ENCODE data around the gene SGCA. TPM values are rescaled to one million over a fixed set of nuclear protein-coding genes. Genes with fewer than 3 reads are reported as not detected.
A peak's percentile ranks its signal among the peaks of the same experiment; 100 is the strongest.

Gene SGCA
- total RNA-seq, 1 donor from 2014 or later: 1.7 TPM

GRCh38 chr17:50146230-50146926, 19.4 kb upstream of the SGCA start:
- intact Hi-C loops (cut with micrococcal nuclease): loop anchor here (10.0 kb wide), 1 partner anchor 382 kb away; the partner anchor contains the start of gene FAM117A
- Mint-ChIP-seq H3K4me3 (peak overlapping the region; percentile 100), H3K27me3 (no peaks in the 10 kb centered on the region), H3K9me3 (no peaks in the 10 kb centered on the region), H3K4me1 (peaks cover 61% of the 10 kb centered on the region), H3K27ac (peak overlapping the region; percentile 96), H3K36me3 (ENCODE audit: low read depth) (peaks cover 80% of the 10 kb centered on the region)
- ChIA-PET CTCF (interaction anchor here (1.0 to 7.2 kb wide), 3 partner anchors 9 to 28 kb away, joined by 3 to 64 read pairs (median 3); no protein-coding TSS in a partner anchor), POLR2A (interaction anchor here (1.0 to 7.1 kb wide), 8 partner anchors 9 to 54 kb away, joined by 4 to 82 read pairs (median 7); partner anchors contain the start of gene SAMD14)
- TF ChIP-seq CTCF (IDR thresholded peaks at IDR 0.05): no peak
- DNase-seq: no peak
- no peak for ATAC-seq (ENCODE audit: low read depth)

GRCh38 chr17:50146927-50147665, 18.7 kb upstream of the SGCA start:
- ATAC-seq (ENCODE audit: low read depth) (peak; percentile 10), DNase-seq (no peak)
- no peak for TF ChIP-seq CTCF (IDR thresholded peaks at IDR 0.05)
- ChIA-PET CTCF (interaction anchor here (0.8 to 7.2 kb wide), 2 partner anchors 14 to 22 kb away, joined by 3 to 64 read pairs; no protein-coding TSS in a partner anchor), POLR2A (interaction anchor here (0.6 to 7.1 kb wide), 17 partner anchors 7 to 1165 kb away, joined by 3 to 82 read pairs (median 6); partner anchors contain the start of genes FAM117A, SAMD14 and TOB1)
- peaks cover 76% of the 10 kb centered on the region for H3K36me3 Mint-ChIP-seq (ENCODE audit: low read depth)
- intact Hi-C loops (cut with micrococcal nuclease): loop anchor here (10.0 kb wide), 1 partner anchor 382 kb away; the partner anchor contains the start of gene FAM117A
- peak overlapping the region; percentile 96 for H3K27ac Mint-ChIP-seq
- H3K27me3 Mint-ChIP-seq: no peaks in the 10 kb centered on the region
- no peaks in the 10 kb centered on the region for H3K9me3 Mint-ChIP-seq
- peak overlapping the region; percentile 100 for H3K4me3 Mint-ChIP-seq
- peaks cover 57% of the 10 kb centered on the region for H3K4me1 Mint-ChIP-seq

GRCh38 chr17:50147841-50148225, 18.0 kb upstream of the SGCA start:
- CTCF ChIA-PET: interaction anchor here (0.7 to 7.2 kb wide), 9 partner anchors 7 to 54 kb away, joined by 3 to 64 read pairs (median 4); partner anchors contain the start of gene PDK2
- peak overlapping the region; percentile 96 for H3K27ac Mint-ChIP-seq
- DNase-seq: no peak
- no peaks in the 10 kb centered on the region for H3K27me3 Mint-ChIP-seq
- intact Hi-C loops (cut with micrococcal nuclease): loop anchor here (1.0 to 10.0 kb wide), 5 partner anchors 8 to 383 kb away; partner anchors contain the start of genes FAM117A and SAMD14
- peaks cover 69% of the 10 kb centered on the region for H3K36me3 Mint-ChIP-seq (ENCODE audit: low read depth)
- H3K9me3 Mint-ChIP-seq: no peaks in the 10 kb centered on the region
- peak; percentile 4 for ATAC-seq (ENCODE audit: low read depth)
- H3K4me3 Mint-ChIP-seq: peak overlapping the region; percentile 100
- POLR2A ChIA-PET: interaction anchor here (0.6 to 7.1 kb wide), 20 partner anchors 8 to 1166 kb away, joined by 3 to 82 read pairs (median 6); partner anchors contain the start of genes FAM117A, LRRC59, PDK2 and SAMD14
- H3K4me1 Mint-ChIP-seq: peaks cover 57% of the 10 kb centered on the region
- no peak for TF ChIP-seq CTCF (IDR thresholded peaks at IDR 0.05)

- H3K4me3 Mint-ChIP-seq: peak overlapping the region; percentile 100
- no peaks in the 10 kb centered on the region for H3K27me3 Mint-ChIP-seq
- peak; percentile 60 for ATAC-seq (ENCODE audit: low read depth)
- intact Hi-C loops (cut with micrococcal nuclease): loop anchor here (1.0 to 10.0 kb wide), 5 partner anchors 8 to 384 kb away; partner anchors contain the start of genes FAM117A and SAMD14
- ChIA-PET POLR2A (interaction anchor here (0.6 to 7.1 kb wide), 25 partner anchors 8 to 929 kb away, joined by 3 to 82 read pairs (median 5); partner anchors contain the start of genes KAT7, LRRC59, PDK2 and SAMD14), CTCF (interaction anchor here (0.7 to 7.2 kb wide), 9 partner anchors 8 to 54 kb away, joined by 3 to 64 read pairs (median 4); partner anchors contain the start of gene PDK2)
- peak overlapping the region; percentile 96 for H3K27ac Mint-ChIP-seq
- no peaks in the 10 kb centered on the region for H3K9me3 Mint-ChIP-seq
- peaks cover 51% of the 10 kb centered on the region for H3K4me1 Mint-ChIP-seq
- peak; percentile 87 for DNase-seq
- H3K36me3 Mint-ChIP-seq (ENCODE audit: low read depth): peaks cover 63% of the 10 kb centered on the region
- no peak for TF ChIP-seq CTCF (IDR thresholded peaks at IDR 0.05)
Observed at GRCh38 chr17:50148226-50149090, 17.3 kb upstream of the SGCA start.

Measured in activated B cell treated with CpG ODN at 0.5 μM for 24 hours (primary cell).